DMS53 (cell line): ENCODE results near the gene FAM117A.
"Not testable (repeated sequence)": the region's sequence is repeated elsewhere in the genome, so short reads cannot be mapped to it uniquely, and the experiment has no call there.

ENCODE experiments used
- DNase-seq: peaks from one replicate; lab custom pipeline; 2025; lab: John Stamatoyannopoulos, UW

The FAM117A gene

GRCh38 chr17:49739641-49740271 is 24.2 kb downstream of the FAM117A start:
- DNase-seq = peak; percentile 93

GRCh38 chr17:49738456-49739163 is 25.3 kb downstream of the FAM117A start:
- no peak for DNase-seq

DNA sequence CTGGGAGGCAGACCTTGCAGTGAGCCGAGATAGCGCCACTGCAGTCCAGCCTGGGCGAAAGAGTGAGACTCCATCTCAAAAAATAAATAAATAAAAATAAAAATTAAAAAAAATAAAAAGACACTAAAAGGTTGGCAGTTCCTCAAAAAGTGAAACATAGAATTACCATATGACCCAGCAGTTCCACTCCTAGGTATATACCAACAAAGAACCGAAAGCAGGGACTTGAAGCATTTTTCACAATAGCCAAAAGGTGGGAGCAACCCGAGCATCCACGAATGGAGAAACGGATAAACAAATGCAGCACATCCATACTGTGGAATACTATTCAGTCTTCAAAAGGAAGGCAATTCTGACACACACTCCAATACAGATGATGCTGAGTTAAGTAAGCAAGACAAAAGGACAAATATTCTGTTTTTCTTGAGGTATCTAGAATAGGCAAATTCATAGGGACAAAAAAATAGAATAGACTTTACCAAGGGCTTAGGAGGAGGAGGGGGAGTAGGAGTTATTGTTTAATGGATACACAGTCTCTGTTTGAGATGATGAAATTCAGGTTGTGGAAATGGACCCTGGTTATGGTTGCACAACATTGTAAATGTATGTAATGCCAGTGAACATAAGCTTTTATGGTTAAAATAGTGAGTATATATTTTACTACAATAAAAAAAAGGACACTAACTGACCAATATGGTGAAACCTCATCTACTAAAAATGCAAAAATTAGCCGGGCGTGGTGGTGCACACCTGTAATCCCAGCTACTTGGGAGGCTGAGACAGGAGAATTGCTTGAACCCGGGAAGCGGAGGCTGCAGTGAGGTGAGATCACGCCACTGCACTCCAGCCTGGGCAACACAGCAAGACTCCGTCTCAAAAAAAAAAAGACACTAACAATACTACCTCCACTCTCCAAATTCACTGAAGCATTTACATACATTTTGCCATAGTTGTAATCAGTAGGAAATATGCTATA is 29.1 kb downstream of the FAM117A start:
- no peak for DNase-seq

DNA sequence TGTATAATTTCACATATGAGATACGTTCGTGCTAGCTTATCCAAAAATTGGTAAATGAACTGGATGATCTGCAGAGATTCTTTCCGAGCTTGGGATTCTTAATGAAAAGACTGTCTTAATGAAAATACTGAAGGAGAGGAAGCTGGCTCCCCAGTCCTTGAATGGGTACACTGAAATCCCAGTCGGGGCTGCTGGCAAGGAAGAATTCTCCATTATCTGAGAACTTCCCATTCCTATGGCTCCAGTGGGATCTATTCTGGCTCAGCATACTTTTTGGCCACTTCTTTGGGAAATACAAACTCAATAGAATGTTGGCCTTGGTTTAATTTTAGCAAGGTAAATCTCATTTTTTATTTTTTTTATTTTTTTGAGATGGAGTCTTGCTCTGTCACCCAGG is 32.5 kb downstream of the FAM117A start:
- no peak for DNase-seq

- DNase-seq = no peak
Observed at GRCh38 chr17:49730785-49731434, 33.0 kb downstream of the FAM117A start.

GRCh38 chr17:49730078-49730784 is 33.7 kb downstream of the FAM117A start:
- no peak for DNase-seq

- DNase-seq = no peak
Observed at GRCh38 chr17:49729069-49729468, 34.9 kb downstream of the FAM117A start.

- no peak for DNase-seq
Observed at GRCh38 chr17:49728425-49728824, 35.5 kb downstream of the FAM117A start.

DNA sequence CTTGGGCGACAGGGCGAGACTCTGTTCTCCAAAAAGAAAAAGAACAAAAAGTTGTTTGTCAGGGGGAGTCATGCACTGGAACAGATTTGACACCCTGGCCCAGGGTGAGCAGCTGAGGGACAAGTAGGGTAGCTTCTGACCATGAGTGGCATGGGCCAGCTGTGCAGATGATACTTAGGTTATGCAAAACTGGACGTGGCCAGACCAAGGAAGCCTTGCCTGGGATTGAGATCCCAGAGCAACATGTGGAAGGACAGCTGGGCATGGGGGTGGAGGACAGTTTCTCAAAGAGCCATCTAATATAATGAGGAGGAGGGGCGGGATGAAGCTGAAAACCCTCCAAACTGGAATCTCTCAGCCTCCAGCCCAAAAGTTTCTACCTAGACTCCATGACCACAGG is 36.6 kb downstream of the FAM117A start:
- no peak for DNase-seq

- no peak for DNase-seq
Observed at GRCh38 chr17:49725452-49726130, 38.3 kb downstream of the FAM117A start.

DNA sequence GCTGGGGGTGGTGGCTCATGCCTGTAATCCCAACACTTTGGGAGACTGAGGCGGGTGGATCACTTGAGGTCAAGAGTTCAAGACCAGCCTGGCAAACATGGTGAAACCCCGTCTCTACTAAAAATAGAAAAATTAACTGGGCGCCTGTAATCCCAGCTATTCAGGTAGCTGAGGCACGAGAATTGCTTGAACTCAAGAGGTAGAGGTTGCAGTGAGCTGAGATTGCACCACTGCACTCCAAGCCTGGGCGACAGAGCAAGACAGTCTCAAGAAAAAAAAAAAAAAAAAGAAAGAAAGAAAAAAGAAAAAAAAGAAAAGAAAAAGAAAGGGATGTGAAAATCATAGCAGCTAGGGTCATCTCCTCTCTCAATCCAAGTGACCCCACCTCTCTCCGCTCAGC is 39.4 kb downstream of the FAM117A start:
- DNase-seq = not testable (repeated sequence)

- DNase-seq = no peak
Observed at GRCh38 chr17:49723423-49723822, 40.5 kb downstream of the FAM117A start.

DNA sequence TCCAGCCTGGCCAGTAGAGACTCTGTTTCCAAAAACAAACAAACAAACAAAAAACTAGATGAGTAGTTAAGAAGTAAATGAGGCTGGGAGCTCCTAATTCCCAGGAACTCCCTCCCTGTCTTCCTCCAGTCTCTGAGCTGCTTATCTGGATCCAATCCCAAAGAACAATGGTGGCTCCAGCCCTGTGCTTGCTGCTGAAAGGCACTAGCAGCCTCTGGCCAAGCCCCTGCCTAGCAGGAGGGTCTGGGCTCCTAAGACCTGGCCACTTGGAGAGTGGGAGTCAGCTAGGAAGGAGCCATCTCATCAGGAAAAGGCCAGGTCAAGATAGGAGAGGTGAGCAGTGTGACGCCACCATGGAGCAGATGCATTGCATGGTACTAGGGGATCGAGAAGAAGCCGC is 41.9 kb downstream of the FAM117A start:
- DNase-seq = no peak

DNA sequence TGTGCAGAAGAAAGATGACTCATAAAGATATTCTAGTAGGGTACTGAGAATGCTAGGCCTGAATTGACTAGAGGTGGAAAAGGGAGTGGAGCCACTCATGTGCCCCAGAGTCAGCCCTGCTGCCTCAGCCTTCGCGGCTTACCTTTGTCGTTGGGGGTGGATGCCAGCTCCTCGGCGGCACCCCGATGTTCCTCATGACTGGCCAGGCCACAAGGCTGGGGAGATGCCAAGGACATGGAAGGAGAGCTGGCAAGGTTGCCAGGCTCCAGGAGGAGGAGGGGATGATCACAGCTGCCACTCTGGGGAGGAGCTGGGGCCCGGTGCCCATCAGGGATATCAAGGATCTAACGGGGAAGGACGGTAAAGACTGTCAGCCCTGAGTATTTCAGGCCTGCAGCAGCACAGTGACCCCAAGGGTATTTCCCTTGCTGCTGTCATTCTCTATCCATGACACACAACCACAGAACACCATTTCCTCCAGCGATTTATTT is 46.5 kb downstream of the FAM117A start:
- DNase-seq = no peak

GRCh38 chr17:49716668-49717364 is 47.1 kb downstream of the FAM117A start:
- no peak for DNase-seq

GRCh38 chr17:49715717-49716279 is 48.1 kb downstream of the FAM117A start:
- DNase-seq = no peak

DNA sequence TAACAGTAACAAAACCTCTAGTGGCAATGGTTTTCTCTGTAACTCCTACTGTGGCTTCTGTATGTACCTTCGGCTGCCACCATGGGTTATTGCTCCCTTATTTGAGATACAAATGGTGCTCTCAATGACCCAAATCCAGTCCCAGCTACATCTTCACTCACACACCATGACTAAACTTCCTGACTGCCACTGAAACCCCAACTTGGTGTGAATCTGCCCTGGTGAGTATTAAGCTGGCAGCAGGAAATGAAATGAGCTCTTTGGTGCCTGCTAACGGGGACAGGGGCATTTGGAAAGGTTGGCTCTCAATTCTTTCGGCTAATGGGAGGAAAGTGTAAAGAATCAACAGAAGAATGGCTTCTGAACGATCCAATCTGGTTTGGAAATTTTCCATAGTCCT is 48.7 kb downstream of the FAM117A start:
- DNase-seq = no peak

- peak; percentile 77 for DNase-seq
Observed at GRCh38 chr17:49708515-49709183, 55.3 kb downstream of the FAM117A start.
